Hindlimb muscle (tissue), 1 donor: Measurements from ENCODE around the gene IGFLR1. TPM values are rescaled to one million over a fixed set of nuclear protein-coding genes. Genes with fewer than 3 reads are reported as not detected.

Source experiments
- DNase-seq: peaks from one replicate; pipeline ENCODE4 v3.0.0-alpha.2; 2013
- polyA plus RNA-seq: library from polyadenylated mRNA; unstranded; fragments of 120-200 nt; gene quantifications from one replicate; pipeline ENCODE4 v1.2.1, GENCODE V29; 2013; ENCODE audit not compliant: insufficient read length

Gene IGFLR1
- polyA plus RNA-seq, 1 donor: 6.2 TPM

DNA sequence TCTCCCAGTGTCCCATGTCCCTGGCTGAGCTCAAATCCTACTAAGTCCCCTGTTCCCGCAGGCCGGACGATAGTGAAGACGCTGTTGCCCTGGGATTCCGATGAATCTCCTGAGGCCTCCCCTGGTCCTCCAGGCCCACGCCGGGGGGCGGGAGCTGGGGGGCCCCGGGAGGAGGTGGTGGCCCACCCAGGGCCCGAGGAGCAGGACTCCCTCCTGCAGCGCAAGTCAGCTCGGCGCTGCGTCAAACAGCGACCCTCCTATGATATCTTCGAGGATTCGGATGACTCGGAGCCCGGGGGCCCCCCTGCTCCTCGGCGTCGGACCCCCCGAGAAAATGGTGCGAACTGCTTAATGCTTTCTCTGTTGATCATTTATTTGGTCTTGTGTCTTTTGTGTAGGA lies 18.6 kb downstream of the IGFLR1 start:
- no peak for DNase-seq

DNA sequence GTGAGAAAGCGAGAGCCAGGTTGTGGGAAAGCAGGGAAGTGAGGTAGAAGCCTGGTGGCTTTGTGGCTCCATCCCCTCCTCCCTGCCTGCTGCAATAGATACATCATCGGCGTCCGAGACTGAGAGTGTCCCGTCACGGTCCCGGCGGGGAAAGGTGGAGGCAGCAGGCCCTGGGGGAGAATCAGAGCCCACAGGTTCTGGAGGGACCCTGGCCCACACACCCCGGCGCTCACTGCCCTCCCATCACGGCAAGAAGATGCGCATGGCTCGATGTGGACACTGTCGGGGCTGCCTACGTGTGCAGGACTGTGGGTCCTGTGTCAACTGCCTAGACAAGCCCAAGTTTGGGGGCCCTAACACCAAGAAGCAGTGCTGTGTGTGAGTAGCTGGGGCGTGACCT lies 19.4 kb downstream of the IGFLR1 start:
- no peak for DNase-seq

GRCh38 chr19:35722461-35722860 lies 19.8 kb downstream of the IGFLR1 start:
- DNase-seq: no peak

- DNase-seq: no peak
Measured at GRCh38 chr19:35721374-35721773, 20.9 kb downstream of the IGFLR1 start.

DNA sequence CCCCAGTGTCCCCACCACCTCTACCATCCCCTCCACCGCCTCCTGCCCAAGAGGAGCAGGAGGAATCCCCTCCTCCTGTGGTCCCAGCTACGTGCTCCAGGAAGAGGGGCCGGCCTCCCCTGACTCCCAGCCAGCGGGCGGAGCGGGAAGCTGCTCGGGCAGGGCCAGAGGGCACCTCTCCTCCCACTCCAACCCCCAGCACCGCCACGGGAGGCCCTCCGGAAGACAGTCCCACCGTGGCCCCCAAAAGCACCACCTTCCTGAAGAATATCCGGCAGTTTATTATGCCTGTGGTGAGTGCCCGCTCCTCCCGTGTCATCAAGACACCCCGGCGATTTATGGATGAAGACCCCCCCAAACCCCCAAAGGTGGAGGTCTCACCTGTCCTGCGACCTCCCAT lies 21.6 kb downstream of the IGFLR1 start:
- no peak for DNase-seq

- DNase-seq: no peak
Measured at GRCh38 chr19:35720163-35720524, 22.1 kb downstream of the IGFLR1 start.

- DNase-seq: no peak
Measured at GRCh38 chr19:35719402-35720162, 22.7 kb downstream of the IGFLR1 start.

- no peak for DNase-seq
Measured at GRCh38 chr19:35718345-35719041, 23.8 kb downstream of the IGFLR1 start.

- DNase-seq: peak; percentile 94
Measured at GRCh38 chr19:35717665-35718344, 24.4 kb downstream of the IGFLR1 start, which contains the start of gene KMT2B. TSS of gene KMT2B (plus strand) at chr19:35718003. CDS start at chr19:35718019, 16 bp downstream.

- peak; percentile 88 for DNase-seq
Measured at GRCh38 chr19:35716801-35717664, 25.2 kb downstream of the IGFLR1 start.

- DNase-seq: peak; percentile 60
Measured at GRCh38 chr19:35715981-35716800, 26.1 kb downstream of the IGFLR1 start.

DNA sequence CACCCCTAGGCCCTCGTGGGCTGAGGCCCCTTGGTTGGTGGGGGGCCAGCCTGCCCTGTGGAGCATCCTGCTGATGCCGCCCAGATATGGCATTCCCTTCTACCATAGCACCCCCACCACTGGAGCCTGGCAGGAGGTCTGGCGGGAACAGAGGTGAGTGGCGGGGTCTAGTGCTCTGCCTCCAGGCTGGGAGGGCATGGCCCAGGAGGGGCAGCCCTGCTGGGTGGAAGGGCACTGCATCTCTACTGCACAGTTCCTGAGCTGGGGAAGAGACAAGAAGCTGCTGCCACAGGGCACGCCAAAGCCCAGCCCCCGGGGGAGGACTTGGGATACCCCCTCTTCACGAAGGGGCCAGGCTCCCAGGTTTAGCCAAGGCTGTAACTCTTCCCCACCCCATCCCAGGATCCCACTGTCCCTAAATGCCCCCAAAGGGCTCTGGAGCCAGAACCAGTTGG lies 26.9 kb downstream of the IGFLR1 start:
- no peak for DNase-seq

DNA sequence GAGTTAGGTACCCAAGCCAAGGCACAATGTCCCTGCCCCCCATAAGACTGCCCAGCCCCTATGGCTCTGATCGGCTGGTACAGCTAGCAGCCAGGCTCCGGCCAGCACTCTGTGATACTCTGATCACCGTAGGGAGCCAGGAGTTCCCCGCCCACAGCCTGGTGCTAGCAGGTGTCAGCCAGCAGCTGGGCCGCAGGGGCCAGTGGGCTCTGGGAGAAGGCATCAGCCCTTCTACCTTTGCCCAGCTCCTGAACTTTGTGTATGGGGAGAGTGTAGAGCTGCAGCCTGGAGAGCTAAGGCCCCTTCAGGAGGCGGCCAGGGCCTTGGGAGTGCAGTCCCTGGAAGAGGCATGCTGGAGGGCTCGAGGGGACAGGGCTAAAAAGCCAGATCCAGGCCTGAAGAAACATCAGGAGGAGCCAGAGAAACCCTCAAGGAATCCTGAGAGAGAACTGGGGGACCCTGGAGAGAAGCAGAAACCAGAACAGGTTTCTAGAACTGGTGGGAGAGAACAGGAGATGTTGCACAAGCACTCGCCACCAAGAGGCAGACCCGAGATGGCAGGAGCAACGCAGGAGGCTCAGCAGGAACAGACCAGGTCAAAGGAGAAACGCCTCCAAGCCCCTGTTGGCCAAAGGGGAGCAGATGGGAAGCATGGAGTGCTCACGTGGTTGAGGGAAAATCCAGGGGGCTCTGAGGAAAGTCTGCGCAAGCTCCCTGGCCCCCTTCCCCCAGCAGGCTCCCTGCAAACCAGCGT lies 27.5 kb downstream of the IGFLR1 start:
- no peak for DNase-seq

- DNase-seq: no peak
Measured at GRCh38 chr19:35713904-35714495, 28.3 kb downstream of the IGFLR1 start.

DNA sequence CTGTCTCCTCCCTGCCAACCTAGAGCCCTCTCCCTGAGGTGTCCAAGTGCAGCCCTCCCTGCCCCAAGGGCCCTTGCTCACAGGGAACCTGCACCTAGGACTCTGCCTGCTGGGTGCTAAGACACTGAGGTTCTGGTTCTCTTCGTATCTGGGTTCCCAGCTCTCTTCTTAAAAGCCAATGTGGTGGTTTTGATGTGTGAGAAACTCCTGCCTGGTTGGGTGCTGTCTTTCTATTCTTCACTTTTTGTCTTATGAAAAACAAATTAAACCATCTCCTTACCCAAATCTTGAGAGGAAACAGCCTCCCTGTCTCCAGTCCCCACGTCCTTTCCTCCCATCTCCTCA lies 28.8 kb downstream of the IGFLR1 start:
- no peak for DNase-seq

- no peak for DNase-seq
Measured at GRCh38 chr19:35712567-35713505, 29.4 kb downstream of the IGFLR1 start.

- DNase-seq: no peak
Measured at GRCh38 chr19:35710784-35711723, 31.2 kb downstream of the IGFLR1 start.

DNA sequence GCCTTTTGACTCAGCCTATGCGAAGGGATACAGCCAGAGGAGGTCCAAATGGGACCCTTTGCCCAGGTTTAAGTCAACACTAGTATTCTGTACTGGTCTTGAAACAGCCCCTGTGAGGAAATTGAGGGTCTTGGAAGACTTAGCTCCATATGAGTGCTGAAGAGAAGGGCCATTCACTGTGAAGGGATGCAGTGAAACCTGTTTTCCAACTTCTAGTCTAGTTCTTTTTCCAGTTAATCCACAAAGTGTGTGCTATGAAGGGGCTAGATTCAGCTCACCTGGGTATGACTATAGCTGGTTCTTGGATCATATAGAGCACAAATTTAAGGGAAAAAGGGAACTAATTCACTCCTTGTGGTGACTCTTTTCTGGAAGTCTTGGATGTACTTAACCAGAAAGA lies 33.9 kb downstream of the IGFLR1 start:
- DNase-seq: no peak
